ENCODE measurements around the gene FRG2C. TPM values are rescaled to one million over a fixed set of nuclear protein-coding genes. Genes with fewer than 3 reads are reported as not detected.
A peak's percentile ranks its signal among the peaks of the same experiment; 100 is the strongest.
"Not testable (repeated sequence)": the region's sequence is repeated elsewhere in the genome, so short reads cannot be mapped to it uniquely, and the experiment has no call there.

The FRG2C gene
- total and polyA plus RNA-seq, 2 donors (not counting 1 experiment from before 2014, with no cell fraction given): not detected

- H3K79me2 ChIP-seq (ENCODE audit: control insufficient read depth, insufficient read depth, low read length): no peaks in the 10 kb centered on the region
- H2AFZ ChIP-seq (ENCODE audit: low read length): no peak overlapping the region
- no peaks in the 10 kb centered on the region for H4K20me1 ChIP-seq (ENCODE audit: control insufficient read depth, extremely low read depth, insufficient read depth, low read length)
- no peaks in the 10 kb centered on the region for H3K27me3 ChIP-seq (ENCODE audit: control insufficient read depth, insufficient read depth, low read length)
- no peak overlapping the region for H3K4me3 ChIP-seq (replicated peaks in 1 of 4; ENCODE audit: control extremely low read depth in 1 of 4, insufficient read depth in 1 of 4, low read depth in 3 of 4, low read length in 4 of 4)
- H3K36me3 ChIP-seq (ENCODE audit: control insufficient read depth, insufficient read depth, low read length): no peaks in the 10 kb centered on the region
- H3K9ac ChIP-seq (ENCODE audit: insufficient read depth, low read length): no peak overlapping the region
- no peaks in the 10 kb centered on the region for H3K9me3 ChIP-seq (ENCODE audit: control insufficient read depth, insufficient read depth, low read depth, low read length)
- no peak for DNase-seq (ENCODE audit: low read depth in 2 of 2)
- TF ChIP-seq EZH2 (IDR thresholded peaks at IDR 0.05; ENCODE audit: low read length, missing control alignments): no peak
- no peak for TF ChIP-seq CTCF (conservative IDR thresholded peaks at IDR 0.05 in 1 of 2, IDR thresholded peaks at IDR 0.05 in 1 of 2; ENCODE audit: low read depth in 1 of 2, low read length in 2 of 2)
- H3K4me1 ChIP-seq (ENCODE audit: control insufficient read depth, extremely low read depth, insufficient read depth, low read length): no peaks in the 10 kb centered on the region
- H3K27ac ChIP-seq (ENCODE audit: insufficient read depth, low read length): no peak overlapping the region
- no peak overlapping the region for H3K4me2 ChIP-seq (ENCODE audit: extremely low read depth, insufficient read depth, low read length)
Measured at GRCh38 chr3:75650191-75650590, 13.9 kb upstream of the FRG2C start.

- H3K27ac ChIP-seq (ENCODE audit: insufficient read depth, low read length); H3K4me2 ChIP-seq (ENCODE audit: extremely low read depth, insufficient read depth, low read length): not testable (repeated sequence)
- peak; percentile 50 for TF ChIP-seq EZH2 (IDR thresholded peaks at IDR 0.05; ENCODE audit: low read length, missing control alignments)
Measured at GRCh38 chr3:75655101-75655904, 8.8 kb upstream of the FRG2C start.

GRCh38 chr3:75655956-75656355 is 8.2 kb upstream of the FRG2C start:
- not testable (repeated sequence) for DNase-seq (ENCODE audit: low read depth in 2 of 2); H3K36me3 ChIP-seq (ENCODE audit: control insufficient read depth, insufficient read depth, low read length); H4K20me1 ChIP-seq (ENCODE audit: control insufficient read depth, extremely low read depth, insufficient read depth, low read length); H3K4me1 ChIP-seq (ENCODE audit: control insufficient read depth, extremely low read depth, insufficient read depth, low read length); H3K27me3 ChIP-seq (ENCODE audit: control insufficient read depth, insufficient read depth, low read length); H3K4me3 ChIP-seq (replicated peaks in 1 of 4; ENCODE audit: control extremely low read depth in 1 of 4, insufficient read depth in 1 of 4, low read depth in 3 of 4, low read length in 4 of 4); H3K9me3 ChIP-seq (ENCODE audit: control insufficient read depth, insufficient read depth, low read depth, low read length); H3K79me2 ChIP-seq (ENCODE audit: control insufficient read depth, insufficient read depth, low read length); H3K4me2 ChIP-seq (ENCODE audit: extremely low read depth, insufficient read depth, low read length); H3K9ac ChIP-seq (ENCODE audit: insufficient read depth, low read length); H3K27ac ChIP-seq (ENCODE audit: insufficient read depth, low read length); H2AFZ ChIP-seq (ENCODE audit: low read length)
- TF ChIP-seq EZH2 (IDR thresholded peaks at IDR 0.05; ENCODE audit: low read length, missing control alignments): peak; percentile 43

More at GRCh38 chr3:75655101-75655904, 8.8 kb upstream of the FRG2C start:
- not testable (repeated sequence) for H3K4me3 ChIP-seq (replicated peaks in 1 of 4; ENCODE audit: control extremely low read depth in 1 of 4, insufficient read depth in 1 of 4, low read depth in 3 of 4, low read length in 4 of 4); H3K79me2 ChIP-seq (ENCODE audit: control insufficient read depth, insufficient read depth, low read length); H3K4me1 ChIP-seq (ENCODE audit: control insufficient read depth, extremely low read depth, insufficient read depth, low read length); H2AFZ ChIP-seq (ENCODE audit: low read length); H3K36me3 ChIP-seq (ENCODE audit: control insufficient read depth, insufficient read depth, low read length); H3K27me3 ChIP-seq (ENCODE audit: control insufficient read depth, insufficient read depth, low read length); H4K20me1 ChIP-seq (ENCODE audit: control insufficient read depth, extremely low read depth, insufficient read depth, low read length); H3K9ac ChIP-seq (ENCODE audit: insufficient read depth, low read length); H3K9me3 ChIP-seq (ENCODE audit: control insufficient read depth, insufficient read depth, low read depth, low read length); DNase-seq (ENCODE audit: low read depth in 2 of 2)

GRCh38 chr3:75658411-75659107 is 5.6 kb upstream of the FRG2C start:
- H2AFZ ChIP-seq (ENCODE audit: low read length); H3K9ac ChIP-seq (ENCODE audit: insufficient read depth, low read length); H4K20me1 ChIP-seq (ENCODE audit: control insufficient read depth, extremely low read depth, insufficient read depth, low read length); H3K27me3 ChIP-seq (ENCODE audit: control insufficient read depth, insufficient read depth, low read length); H3K9me3 ChIP-seq (ENCODE audit: control insufficient read depth, insufficient read depth, low read depth, low read length); H3K4me1 ChIP-seq (ENCODE audit: control insufficient read depth, extremely low read depth, insufficient read depth, low read length); H3K27ac ChIP-seq (ENCODE audit: insufficient read depth, low read length); H3K36me3 ChIP-seq (ENCODE audit: control insufficient read depth, insufficient read depth, low read length); H3K79me2 ChIP-seq (ENCODE audit: control insufficient read depth, insufficient read depth, low read length): not testable (repeated sequence)
- peak; percentile 18 to 41 for DNase-seq (ENCODE audit: low read depth in 2 of 2)
- Histone ChIP-seq H3K4me2 (ENCODE audit: extremely low read depth, insufficient read depth, low read length) (peak overlapping the region; percentile 13), H3K4me3 (replicated peaks in 1 of 4; ENCODE audit: control extremely low read depth in 1 of 4, insufficient read depth in 1 of 4, low read depth in 3 of 4, low read length in 4 of 4) (peak overlapping the region in 3 of 4 experiments; percentile 17 to 56 (median 51))

GRCh38 chr3:75659108-75659433 is 5.1 kb upstream of the FRG2C start:
- peak overlapping the region in 2 of 4 experiments; percentile 35 to 56 for H3K4me3 ChIP-seq (replicated peaks in 1 of 4; ENCODE audit: control extremely low read depth in 1 of 4, insufficient read depth in 1 of 4, low read depth in 3 of 4, low read length in 4 of 4)

GRCh38 chr3:75665626-75666025 is 1.5 kb downstream of the FRG2C start:
- not testable (repeated sequence) for H3K27me3 ChIP-seq (ENCODE audit: control insufficient read depth, insufficient read depth, low read length); H3K9me3 ChIP-seq (ENCODE audit: control insufficient read depth, insufficient read depth, low read depth, low read length); H3K4me1 ChIP-seq (ENCODE audit: control insufficient read depth, extremely low read depth, insufficient read depth, low read length); DNase-seq (ENCODE audit: low read depth in 2 of 2); H4K20me1 ChIP-seq (ENCODE audit: control insufficient read depth, extremely low read depth, insufficient read depth, low read length); H3K4me2 ChIP-seq (ENCODE audit: extremely low read depth, insufficient read depth, low read length); H3K27ac ChIP-seq (ENCODE audit: insufficient read depth, low read length); H3K36me3 ChIP-seq (ENCODE audit: control insufficient read depth, insufficient read depth, low read length); H3K9ac ChIP-seq (ENCODE audit: insufficient read depth, low read length); H2AFZ ChIP-seq (ENCODE audit: low read length); H3K4me3 ChIP-seq (replicated peaks in 1 of 4; ENCODE audit: control extremely low read depth in 1 of 4, insufficient read depth in 1 of 4, low read depth in 3 of 4, low read length in 4 of 4); H3K79me2 ChIP-seq (ENCODE audit: control insufficient read depth, insufficient read depth, low read length)

More at GRCh38 chr3:75659108-75659433, 5.1 kb upstream of the FRG2C start:
- H3K79me2 ChIP-seq (ENCODE audit: control insufficient read depth, insufficient read depth, low read length); H3K27ac ChIP-seq (ENCODE audit: insufficient read depth, low read length); DNase-seq (ENCODE audit: low read depth in 2 of 2); H4K20me1 ChIP-seq (ENCODE audit: control insufficient read depth, extremely low read depth, insufficient read depth, low read length); H3K36me3 ChIP-seq (ENCODE audit: control insufficient read depth, insufficient read depth, low read length); H3K4me1 ChIP-seq (ENCODE audit: control insufficient read depth, extremely low read depth, insufficient read depth, low read length); H2AFZ ChIP-seq (ENCODE audit: low read length); H3K9ac ChIP-seq (ENCODE audit: insufficient read depth, low read length); H3K27me3 ChIP-seq (ENCODE audit: control insufficient read depth, insufficient read depth, low read length); H3K4me2 ChIP-seq (ENCODE audit: extremely low read depth, insufficient read depth, low read length); H3K9me3 ChIP-seq (ENCODE audit: control insufficient read depth, insufficient read depth, low read depth, low read length): not testable (repeated sequence)

Measured in fibroblast of lung (primary cell).